ENCODE data around the gene ALK. TPM values are rescaled to one million over a fixed set of nuclear protein-coding genes. Genes with fewer than 3 reads are reported as not detected.

Gene ALK
- total RNA-seq, 1 donor from 2014 or later = 0.14 TPM

DNA sequence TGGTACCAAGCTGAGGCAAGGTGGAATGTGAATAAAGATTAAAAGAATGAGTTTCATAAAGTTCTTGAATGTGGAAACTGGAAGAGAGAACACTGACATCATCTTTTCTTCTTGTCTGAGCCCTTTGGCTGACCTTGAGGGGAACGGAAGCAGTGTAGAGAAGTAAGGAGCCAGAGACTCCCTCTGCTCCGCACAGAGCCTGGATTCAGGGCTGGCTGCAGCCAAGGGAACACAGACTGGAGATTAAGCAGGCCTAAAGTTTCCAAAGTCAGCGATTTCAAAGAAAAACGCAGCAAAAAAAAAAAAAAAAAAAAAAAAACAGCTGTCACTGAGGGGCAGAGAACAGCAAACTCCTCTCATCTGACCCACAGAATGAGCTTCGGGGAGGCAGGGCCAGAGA, 19.3 kb upstream of the ALK start:
- TF ChIP-seq, protein P1, sequence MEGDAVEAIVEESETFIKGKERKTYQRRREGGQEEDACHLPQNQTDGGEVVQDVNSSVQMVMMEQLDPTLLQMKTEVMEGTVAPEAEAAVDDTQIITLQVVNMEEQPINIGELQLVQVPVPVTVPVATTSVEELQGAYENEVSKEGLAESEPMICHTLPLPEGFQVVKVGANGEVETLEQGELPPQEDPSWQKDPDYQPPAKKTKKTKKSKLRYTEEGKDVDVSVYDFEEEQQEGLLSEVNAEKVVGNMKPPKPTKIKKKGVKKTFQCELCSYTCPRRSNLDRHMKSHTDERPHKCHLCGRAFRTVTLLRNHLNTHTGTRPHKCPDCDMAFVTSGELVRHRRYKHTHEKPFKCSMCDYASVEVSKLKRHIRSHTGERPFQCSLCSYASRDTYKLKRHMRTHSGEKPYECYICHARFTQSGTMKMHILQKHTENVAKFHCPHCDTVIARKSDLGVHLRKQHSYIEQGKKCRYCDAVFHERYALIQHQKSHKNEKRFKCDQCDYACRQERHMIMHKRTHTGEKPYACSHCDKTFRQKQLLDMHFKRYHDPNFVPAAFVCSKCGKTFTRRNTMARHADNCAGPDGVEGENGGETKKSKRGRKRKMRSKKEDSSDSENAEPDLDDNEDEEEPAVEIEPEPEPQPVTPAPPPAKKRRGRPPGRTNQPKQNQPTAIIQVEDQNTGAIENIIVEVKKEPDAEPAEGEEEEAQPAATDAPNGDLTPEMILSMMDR (IDR thresholded peaks at IDR 0.05; ENCODE audit: borderline replicate concordance) = no peak
- intact Hi-C loops (cut with micrococcal nuclease) = no loop called here
- H3K27ac ChIP-seq (replicated peaks) = no peak overlapping the region
- DNase-seq = peak; percentile 32
- H3K27me3 ChIP-seq (ENCODE audit: low read depth) = peaks cover 18% of the 10 kb centered on the region
- no peak overlapping the region for H3K4me3 ChIP-seq
- no peaks in the 10 kb centered on the region for H3K4me1 ChIP-seq
- no peaks in the 10 kb centered on the region for H3K36me3 ChIP-seq
- H3K9me3 ChIP-seq (replicated peaks) = no peaks in the 10 kb centered on the region

DNA sequence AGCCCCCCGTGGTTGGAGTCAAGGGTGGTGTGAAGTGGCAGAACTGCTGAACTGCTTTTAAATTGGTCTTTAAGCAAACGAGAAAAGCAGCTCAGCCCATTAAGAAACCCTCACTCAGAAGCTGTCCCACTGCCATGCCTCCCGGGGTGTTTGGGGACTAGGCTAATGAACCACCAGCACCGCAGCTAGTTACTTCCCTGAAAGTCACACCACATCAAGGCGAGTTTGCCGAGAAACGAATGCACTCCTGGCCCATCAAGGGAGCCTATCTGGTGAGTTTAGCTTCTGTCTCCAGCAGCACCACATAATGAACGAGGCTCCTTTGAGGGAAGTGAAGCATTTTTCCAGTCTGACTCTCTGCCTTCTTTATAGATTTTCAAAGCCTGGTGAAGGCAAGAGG, 14.6 kb upstream of the ALK start:
- H3K36me3 ChIP-seq = no peaks in the 10 kb centered on the region
- DNase-seq = no peak
- H3K4me1 ChIP-seq = no peaks in the 10 kb centered on the region
- no peak overlapping the region for H3K27ac ChIP-seq (replicated peaks)
- TF ChIP-seq, protein P1 (IDR thresholded peaks at IDR 0.05; ENCODE audit: borderline replicate concordance) = no peak
- intact Hi-C loops (cut with micrococcal nuclease) = no loop called here
- H3K4me3 ChIP-seq = no peak overlapping the region
- no peaks in the 10 kb centered on the region for H3K9me3 ChIP-seq (replicated peaks)
- peaks cover 51% of the 10 kb centered on the region for H3K27me3 ChIP-seq (ENCODE audit: low read depth)

DNA sequence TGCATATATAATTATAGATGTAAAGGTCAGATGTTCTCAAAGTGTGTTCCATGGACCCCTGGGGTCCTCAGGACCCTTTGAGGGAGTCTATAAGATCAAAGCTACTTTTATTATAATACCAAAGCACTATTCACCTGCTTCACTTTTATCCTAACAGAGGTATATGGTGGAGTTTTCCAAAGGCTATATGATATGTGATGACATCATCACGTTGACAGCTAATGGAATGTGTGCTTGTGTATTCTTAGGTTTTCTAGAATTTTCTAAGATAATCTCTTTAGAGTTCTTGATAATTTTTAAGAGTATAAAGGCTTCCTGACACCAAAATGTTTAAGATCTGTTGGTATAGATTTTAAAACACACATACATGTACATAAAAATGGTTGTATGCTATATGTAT, 10.4 kb upstream of the ALK start:
- TF ChIP-seq, protein P1 (IDR thresholded peaks at IDR 0.05; ENCODE audit: borderline replicate concordance) = no peak
- Histone ChIP-seq H3K27me3 (ENCODE audit: low read depth) (peaks cover 63% of the 10 kb centered on the region), H3K4me3 (no peak overlapping the region), H3K27ac (replicated peaks) (no peak overlapping the region), H3K4me1 (no peaks in the 10 kb centered on the region), H3K9me3 (replicated peaks) (no peaks in the 10 kb centered on the region), H3K36me3 (no peaks in the 10 kb centered on the region)
- intact Hi-C loops (cut with micrococcal nuclease) = no loop called here
- DNase-seq = no peak

DNA sequence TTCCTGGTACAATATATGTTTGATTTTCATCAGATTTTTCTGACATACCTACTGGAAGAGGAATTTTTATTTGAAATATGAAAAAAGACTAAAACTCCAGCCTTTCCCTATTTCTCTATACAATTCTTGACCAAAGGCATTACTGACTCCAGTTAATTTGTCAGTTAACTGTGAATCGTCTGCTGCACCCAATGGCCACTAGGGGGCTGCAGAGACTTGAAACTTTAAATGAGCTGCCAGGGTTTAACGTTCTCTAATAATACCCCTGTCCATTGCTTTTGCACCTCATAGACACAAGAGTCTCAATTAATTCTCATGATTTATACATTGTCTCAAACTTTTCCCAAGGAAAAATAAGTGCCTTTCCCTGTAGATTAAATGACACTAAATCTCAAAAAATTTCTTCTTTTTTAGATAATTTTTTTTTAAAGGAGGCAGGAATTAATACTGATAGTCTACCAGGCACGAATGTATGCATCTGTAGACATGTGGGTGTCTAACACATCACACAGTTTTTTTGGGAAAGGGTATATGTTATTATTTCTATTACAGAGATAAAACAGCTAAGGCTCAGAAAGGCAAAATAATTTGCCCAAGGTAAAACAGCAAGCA, 1.8 kb upstream of the ALK start:
- peaks cover 88% of the 10 kb centered on the region for H3K27me3 ChIP-seq (ENCODE audit: low read depth)
- TF ChIP-seq, protein P1 (IDR thresholded peaks at IDR 0.05; ENCODE audit: borderline replicate concordance) = peak; percentile 94
- H3K4me3 ChIP-seq = no peak overlapping the region
- intact Hi-C loops (cut with micrococcal nuclease) = no loop called here
- no peaks in the 10 kb centered on the region for H3K36me3 ChIP-seq
- H3K4me1 ChIP-seq = peaks cover 33% of the 10 kb centered on the region
- no peaks in the 10 kb centered on the region for H3K9me3 ChIP-seq (replicated peaks)
- H3K27ac ChIP-seq (replicated peaks) = no peak overlapping the region
- DNase-seq = peak; percentile 50

DNA sequence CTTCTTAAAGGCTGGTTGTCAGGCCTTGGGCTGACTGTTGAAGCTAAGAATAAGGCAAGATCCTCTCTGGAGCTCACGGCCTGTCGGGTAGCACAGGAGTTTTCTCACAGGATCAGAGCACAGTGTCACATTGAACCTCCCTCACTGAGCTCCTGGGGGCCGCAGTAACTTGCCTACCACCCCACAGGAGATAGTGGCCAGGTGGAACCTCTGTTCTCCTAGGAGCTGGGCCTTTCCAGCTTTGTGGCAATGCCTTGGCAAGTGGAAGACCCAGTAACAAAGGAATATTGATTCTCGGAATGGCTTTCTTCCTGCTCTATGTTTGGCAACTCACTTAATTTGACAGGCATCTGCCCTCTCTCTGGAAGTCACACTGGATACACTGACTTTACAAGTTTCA, 1.2 kb upstream of the ALK start:
- Histone ChIP-seq H3K9me3 (replicated peaks) (no peaks in the 10 kb centered on the region), H3K27me3 (ENCODE audit: low read depth) (peaks cover 88% of the 10 kb centered on the region), H3K36me3 (no peaks in the 10 kb centered on the region), H3K4me1 (peaks cover 33% of the 10 kb centered on the region), H3K27ac (replicated peaks) (no peak overlapping the region), H3K4me3 (no peak overlapping the region)
- DNase-seq = no peak
- TF ChIP-seq, protein P1 (IDR thresholded peaks at IDR 0.05; ENCODE audit: borderline replicate concordance) = no peak
- intact Hi-C loops (cut with micrococcal nuclease) = no loop called here

All from left ventricle myocardium inferior (tissue), 1 donor.